ENCODE measurements around the gene VASP. TPM values are rescaled to one million over a fixed set of nuclear protein-coding genes. Genes with fewer than 3 reads are reported as not detected.

VASP gene
- total and polyA plus RNA-seq, 2 experiments from 2014 or later, result 60.3 to 147 TPM

DNA sequence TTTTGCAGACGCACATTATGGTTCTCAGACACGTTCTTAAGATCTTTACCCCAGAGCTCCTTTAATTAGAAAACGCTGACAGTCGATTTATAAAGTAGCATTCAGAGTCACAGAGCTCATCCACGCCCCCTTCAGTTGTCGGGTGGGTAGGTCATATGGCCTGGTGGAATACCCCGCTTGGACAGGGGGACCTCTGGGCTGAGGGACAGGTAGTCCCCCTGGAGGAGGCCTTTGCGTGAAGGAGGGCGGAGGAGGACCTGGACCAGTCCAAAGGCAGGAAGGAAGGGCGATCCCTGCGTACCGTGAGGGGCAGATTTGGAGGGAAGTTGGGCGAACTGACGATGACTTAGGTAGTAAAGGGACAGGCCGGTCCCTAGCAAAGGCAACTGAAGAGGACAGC is 20.5 kb downstream of the VASP start:
- H3F3A ChIP-seq (replicated peaks; ENCODE audit: low read depth), result peaks cover 32% of the 10 kb centered on the region
- no peaks in the 10 kb centered on the region for H3K79me2 ChIP-seq (replicated peaks; ENCODE audit: insufficient read depth)
- H3K4me2 ChIP-seq, result peak overlapping the region; percentile 83
- H3K9me3 Mint-ChIP-seq, result peaks cover 16% of the 10 kb centered on the region
- DNase-seq (ENCODE audit: low spot score), result peak; percentile 64
- no peak overlapping the region for H2AFZ ChIP-seq
- H3K4me3 ChIP-seq, result peak overlapping the region; percentile 65
- ATAC-seq, result peak; percentile 5
- peaks cover 55% of the 10 kb centered on the region for H3K36me3 Mint-ChIP-seq (ENCODE audit: low read depth)
- peaks cover 18% of the 10 kb centered on the region for H3K4me1 Mint-ChIP-seq
- H3K4me1 ChIP-seq (ENCODE audit: insufficient read depth), result peaks cover 7% of the 10 kb centered on the region
- H4K20me1 ChIP-seq (replicated peaks; ENCODE audit: insufficient read depth), result peaks cover 22% of the 10 kb centered on the region
- H3K27ac Mint-ChIP-seq, result peak overlapping the region; percentile 32; the same call in 1 of the 2 replicates
- peak overlapping the region; percentile 7; the same call in 1 of the 2 replicates for H3K27ac ChIP-seq (ENCODE audit: low read depth)
- peaks cover 26% of the 10 kb centered on the region for H3K27me3 ChIP-seq (ENCODE audit: insufficient read depth)
- H3K9me2 ChIP-seq (ENCODE audit: insufficient read depth), result no peaks in the 10 kb centered on the region
- no peak for TF ChIP-seq CREB1 (CRISPR knock-in tag; IDR thresholded peaks at IDR 0.05; ENCODE audit: low read depth)
- no peak for TF ChIP-seq ZNF331 (CRISPR knock-in tag; IDR thresholded peaks at IDR 0.05; ENCODE audit: low read depth)
- TF ChIP-seq REST (IDR thresholded peaks at IDR 0.05; ENCODE audit: unreplicated experiment), result no peak
- TF ChIP-seq STAT1 (IDR thresholded peaks at IDR 0.05; ENCODE audit: unreplicated experiment), result no peak
- TF ChIP-seq EZH2 (IDR thresholded peaks at IDR 0.05; ENCODE audit: low read depth, unreplicated experiment), result no peak
- TF ChIP-seq ETS1 (IDR thresholded peaks at IDR 0.05), result no peak
- no peak for TF ChIP-seq ZNF462 (CRISPR knock-in tag; IDR thresholded peaks at IDR 0.05)
- no peak for TF ChIP-seq ZNF114 (CRISPR knock-in tag; IDR thresholded peaks at IDR 0.05)
- no peak for TF ChIP-seq EZH2phosphoT487 (IDR thresholded peaks at IDR 0.05; ENCODE audit: unreplicated experiment)
- TF ChIP-seq JUNB (IDR thresholded peaks at IDR 0.05; ENCODE audit: unreplicated experiment), result no peak
- TF ChIP-seq POLR2AphosphoS5 (IDR thresholded peaks at IDR 0.05; ENCODE audit: low read depth), result peak; percentile 65
- TF ChIP-seq, protein P1, sequence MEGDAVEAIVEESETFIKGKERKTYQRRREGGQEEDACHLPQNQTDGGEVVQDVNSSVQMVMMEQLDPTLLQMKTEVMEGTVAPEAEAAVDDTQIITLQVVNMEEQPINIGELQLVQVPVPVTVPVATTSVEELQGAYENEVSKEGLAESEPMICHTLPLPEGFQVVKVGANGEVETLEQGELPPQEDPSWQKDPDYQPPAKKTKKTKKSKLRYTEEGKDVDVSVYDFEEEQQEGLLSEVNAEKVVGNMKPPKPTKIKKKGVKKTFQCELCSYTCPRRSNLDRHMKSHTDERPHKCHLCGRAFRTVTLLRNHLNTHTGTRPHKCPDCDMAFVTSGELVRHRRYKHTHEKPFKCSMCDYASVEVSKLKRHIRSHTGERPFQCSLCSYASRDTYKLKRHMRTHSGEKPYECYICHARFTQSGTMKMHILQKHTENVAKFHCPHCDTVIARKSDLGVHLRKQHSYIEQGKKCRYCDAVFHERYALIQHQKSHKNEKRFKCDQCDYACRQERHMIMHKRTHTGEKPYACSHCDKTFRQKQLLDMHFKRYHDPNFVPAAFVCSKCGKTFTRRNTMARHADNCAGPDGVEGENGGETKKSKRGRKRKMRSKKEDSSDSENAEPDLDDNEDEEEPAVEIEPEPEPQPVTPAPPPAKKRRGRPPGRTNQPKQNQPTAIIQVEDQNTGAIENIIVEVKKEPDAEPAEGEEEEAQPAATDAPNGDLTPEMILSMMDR (conservative IDR thresholded peaks at IDR 0.05; ENCODE audit: low read depth in 2 of 2), result peak; percentile 44 to 54
- TF ChIP-seq NANOG (IDR thresholded peaks at IDR 0.05; ENCODE audit: borderline replicate concordance), result no peak
- H3K36me3 ChIP-seq (ENCODE audit: insufficient read depth), result peaks cover 20% of the 10 kb centered on the region
- H3K27me3 Mint-ChIP-seq (ENCODE audit: insufficient read depth, low read depth, poor library complexity), result peaks cover 32% of the 10 kb centered on the region
- peak overlapping the region; percentile 78 for H3K4me3 Mint-ChIP-seq

All from GM23338 (cell line).